ENCODE measurements around the gene LRRIQ1.

- TF ChIP-seq CTCF (IDR thresholded peaks at IDR 0.05): no peak
- no peak for TF ChIP-seq ZFX (IDR thresholded peaks at IDR 0.05; ENCODE audit: borderline replicate concordance)
These were observed 31.9 kb upstream of the LRRIQ1 start for GRCh38 chr12:85004204-85004603.
